ENCODE data around the gene IRF9.

The IRF9 gene

GRCh38 chr14:24207625-24208024, 46.6 kb downstream of the IRF9 start:
- H3K4me1 ChIP-seq (ENCODE audit: insufficient read depth, low read length, severe bottlenecking), result peaks cover 7% of the 10 kb centered on the region
- no peak overlapping the region for H2AFZ ChIP-seq (ENCODE audit: low read length)
- TF ChIP-seq CTCF (IDR thresholded peaks at IDR 0.05; ENCODE audit: low read length) (no peak), EZH2 (IDR thresholded peaks at IDR 0.05; ENCODE audit: borderline replicate concordance, low read length) (no peak)
- no peaks in the 10 kb centered on the region; the same call in 1 of the 2 replicates for H3K79me2 ChIP-seq (ENCODE audit: insufficient read depth, low read length)
- H3K4me3 ChIP-seq (ENCODE audit: low read depth, low read length, poor library complexity, severe bottlenecking), result no peak overlapping the region
- H3K36me3 ChIP-seq (ENCODE audit: insufficient read depth, low read length), result peaks cover 80% of the 10 kb centered on the region
- no peak overlapping the region for H3K9ac ChIP-seq (ENCODE audit: low read length)
- no peaks in the 10 kb centered on the region for H3K9me2 ChIP-seq (ENCODE audit: low read depth, low read length)
- H3K4me2 ChIP-seq (ENCODE audit: low read length), result no peak overlapping the region
- no peaks in the 10 kb centered on the region for H3K9me3 ChIP-seq (ENCODE audit: low read length)
- no peaks in the 10 kb centered on the region for H3K27me3 ChIP-seq (ENCODE audit: insufficient read depth, low read length)
- H3K27ac ChIP-seq (ENCODE audit: low read depth, low read length, poor library complexity, severe bottlenecking), result no peak overlapping the region
- H4K20me1 ChIP-seq (ENCODE audit: insufficient read depth, low read length), result no peaks in the 10 kb centered on the region
- H3F3A ChIP-seq (ENCODE audit: insufficient read depth, low read length), result no peaks in the 10 kb centered on the region

GRCh38 chr14:24211311-24211710, 50.2 kb downstream of the IRF9 start:
- no peak overlapping the region for H3K27ac ChIP-seq (ENCODE audit: low read depth, low read length, poor library complexity, severe bottlenecking)
- no peaks in the 10 kb centered on the region for H3K27me3 ChIP-seq (ENCODE audit: insufficient read depth, low read length)
- H3K79me2 ChIP-seq (ENCODE audit: insufficient read depth, low read length), result no peaks in the 10 kb centered on the region; the same call in 1 of the 2 replicates
- H3K9me2 ChIP-seq (ENCODE audit: low read depth, low read length), result no peaks in the 10 kb centered on the region
- H3K4me1 ChIP-seq (ENCODE audit: insufficient read depth, low read length, severe bottlenecking), result peaks cover 31% of the 10 kb centered on the region
- no peaks in the 10 kb centered on the region for H4K20me1 ChIP-seq (ENCODE audit: insufficient read depth, low read length)
- H3K4me3 ChIP-seq (ENCODE audit: low read depth, low read length, poor library complexity, severe bottlenecking), result no peak overlapping the region
- H3F3A ChIP-seq (ENCODE audit: insufficient read depth, low read length), result peaks cover 9% of the 10 kb centered on the region
- peaks cover 57% of the 10 kb centered on the region for H3K36me3 ChIP-seq (ENCODE audit: insufficient read depth, low read length)
- H2AFZ ChIP-seq (ENCODE audit: low read length), result no peak overlapping the region
- H3K9me3 ChIP-seq (ENCODE audit: low read length), result no peaks in the 10 kb centered on the region
- H3K9ac ChIP-seq (ENCODE audit: low read length), result no peak overlapping the region
- no peak overlapping the region for H3K4me2 ChIP-seq (ENCODE audit: low read length)
- TF ChIP-seq EZH2 (IDR thresholded peaks at IDR 0.05; ENCODE audit: borderline replicate concordance, low read length), result no peak
- no peak for TF ChIP-seq CTCF (IDR thresholded peaks at IDR 0.05; ENCODE audit: low read length)

- H3K27me3 ChIP-seq (ENCODE audit: insufficient read depth, low read length), result no peaks in the 10 kb centered on the region
- peak within 1 kb of the TSS; percentile 74 for H3K4me3 ChIP-seq (ENCODE audit: low read depth, low read length, poor library complexity, severe bottlenecking)
- peak within 1 kb of the TSS; percentile 73 for H3K9ac ChIP-seq (ENCODE audit: low read length)
- H3K36me3 ChIP-seq (ENCODE audit: insufficient read depth, low read length), result peaks cover 43% of the 10 kb centered on the region
- no peaks in the 10 kb centered on the region; the same call in 1 of the 2 replicates for H3K79me2 ChIP-seq (ENCODE audit: insufficient read depth, low read length)
- peaks cover 32% of the 10 kb centered on the region for H3K4me1 ChIP-seq (ENCODE audit: insufficient read depth, low read length, severe bottlenecking)
- H4K20me1 ChIP-seq (ENCODE audit: insufficient read depth, low read length), result no peaks in the 10 kb centered on the region
- TF ChIP-seq EZH2 (IDR thresholded peaks at IDR 0.05; ENCODE audit: borderline replicate concordance, low read length), result no peak
- H3K9me2 ChIP-seq (ENCODE audit: low read depth, low read length), result no peaks in the 10 kb centered on the region
- no peak within 1 kb of the TSS for H2AFZ ChIP-seq (ENCODE audit: low read length)
- peaks cover 9% of the 10 kb centered on the region for H3F3A ChIP-seq (ENCODE audit: insufficient read depth, low read length)
- no peaks in the 10 kb centered on the region for H3K9me3 ChIP-seq (ENCODE audit: low read length)
- peak within 1 kb of the TSS; percentile 51 for H3K4me2 ChIP-seq (ENCODE audit: low read length)
- peak within 1 kb of the TSS; percentile 86 for H3K27ac ChIP-seq (ENCODE audit: low read depth, low read length, poor library complexity, severe bottlenecking)
Observed at GRCh38 chr14:24212924-24213865, 52.1 kb downstream of the IRF9 start, which contains the start of gene CHMP4A. Gene CHMP4A, minus strand, starts transcription at chr14:24213488. Its CDS starts 49 bp downstream, at chr14:24213439.

Data from OCI-LY1 (cell line).